OCI-LY7 (cell line): ENCODE data around the gene ISG15. TPM values are rescaled to one million over a fixed set of nuclear protein-coding genes. Genes with fewer than 3 reads are reported as not detected.
A peak's percentile ranks its signal among the peaks of the same experiment; 100 is the strongest.

ENCODE experiments used
- BruUV-seq: library from RNA; stranded (reverse); fragments of 400-500 nt; replicated peaks from 2 replicates; lab custom pipeline; 2021; lab: Mats Ljungman, UMichigan
- CTCF ChIA-PET: fragments of 300-600 bp; sonication (Branson Sonifier 250); formaldehyde crosslinking; loops from one replicate; lab custom pipeline; 2022; ENCODE audit warnings: antibody characterized with exemption; ENCODE audit not compliant: unreplicated experiment; lab: Charles Lee
- POLR2A ChIA-PET: fragments of 300-600 bp; sonication (Branson Sonifier 250); formaldehyde crosslinking; loops from one replicate; lab custom pipeline; 2022; ENCODE audit warnings: antibody characterized with exemption; lab: Charles Lee
- DNase-seq: peaks from one replicate; pipeline ENCODE4 v3.0.0-alpha.2; 2015; ENCODE audit warnings: low spot score
- H2AFZ ChIP-seq: fragments of 200-600 bp; sonication (generic), shearing (Covaris generic); 2 replicates; pipeline ENCODE4 v1.6.1; 2014; ENCODE audit warnings: mild to moderate bottlenecking, antibody characterized with exemption, low read length, moderate library complexity
- H3K27ac ChIP-seq: fragments of 200-600 bp; sonication (generic); 2 replicates; pipeline ENCODE4 v1.5.1; 2014; ENCODE audit warnings: mixed run types, low read depth, mild to moderate bottlenecking, moderate library complexity, low read length, inconsistent platforms; ENCODE audit not compliant: poor library complexity, severe bottlenecking
- H3K36me3 ChIP-seq: fragments of 200-600 bp; sonication (generic); 2 replicates; pipeline ENCODE4 v1.6.1; 2014; ENCODE audit warnings: mild to moderate bottlenecking, antibody characterized with exemption, low read length, moderate library complexity, mixed read lengths; ENCODE audit not compliant: insufficient read depth
- H3K4me1 ChIP-seq: fragments of 200-600 bp; sonication (generic); 2 replicates; pipeline ENCODE4 v1.5.1; 2014; ENCODE audit warnings: mild to moderate bottlenecking, low read length; ENCODE audit not compliant: insufficient read depth, poor library complexity, severe bottlenecking
- H3K4me2 ChIP-seq: fragments of 200-600 bp; sonication (generic); 2 replicates; pipeline ENCODE4 v1.6.1; 2014; ENCODE audit warnings: mild to moderate bottlenecking, low read length
- H3K4me3 ChIP-seq: fragments of 200-600 bp; sonication (generic); 2 replicates; pipeline ENCODE4 v1.5.1; 2014; ENCODE audit warnings: mild to moderate bottlenecking, low read depth, low read length; ENCODE audit not compliant: poor library complexity, severe bottlenecking
- H3K79me2 ChIP-seq: fragments of 200-600 bp; sonication (generic); 2 replicates; pipeline ENCODE4 v1.6.1; 2016; ENCODE audit warnings: low read depth, mild to moderate bottlenecking, low read length, moderate library complexity, mixed read lengths; ENCODE audit not compliant: insufficient read depth
- H3K9me2 ChIP-seq: fragments of 200-600 bp; sonication (generic); 2 replicates; pipeline ENCODE4 v1.6.1; 2016; ENCODE audit warnings: mild to moderate bottlenecking, low read length, mixed read lengths; ENCODE audit not compliant: insufficient read depth
- H3K9me3 ChIP-seq: fragments of 200-600 bp; sonication (generic); 2 replicates; pipeline ENCODE4 v1.6.1; 2014; ENCODE audit warnings: mild to moderate bottlenecking, mixed run types, low read length, mixed read lengths
- H4K20me1 ChIP-seq: fragments of 200-600 bp; sonication (generic); 2 replicates; pipeline ENCODE4 v1.6.1; 2014; ENCODE audit warnings: mild to moderate bottlenecking, antibody characterized with exemption, low read length, moderate library complexity, mixed read lengths; ENCODE audit not compliant: insufficient read depth
- EZH2phosphoT487 ChIP-seq: fragments of 200-600 bp; sonication (generic); IDR thresholded peaks from 2 replicates; pipeline ENCODE4 v1.6.1; 2018; ENCODE audit warnings: low read depth, borderline replicate concordance, mild to moderate bottlenecking, mixed run types, antibody characterized with exemption, low read length, moderate library complexity, mixed read lengths
- intact Hi-C: fragments of 100-400 bp; cut with micrococcal nuclease; formaldehyde crosslinking; loops from one replicate; pipeline ENCODE4 v1.10.0; 2022; ENCODE audit not compliant: unreplicated experiment
- total RNA-seq, 2 experiments: library from RNA; depleted of rRNA in 1 of 2; stranded (reverse); fragments of >200 nt in 1 of 2; shearing (Covaris generic) in 1 of 2; gene quantifications; 2 replicates each; pipeline ENCODE4 v1.2.3, GENCODE V29; 2014 to 2022
- TF ChIP-seq, protein P1 (sequence below): fragments of 200-600 bp; sonication (generic); conservative IDR thresholded peaks from 2 replicates; pipeline ENCODE4 v1.5.1; 2014; ENCODE audit warnings: mild to moderate bottlenecking, antibody characterized with exemption, low read length, moderate library complexity, mixed read lengths

The ISG15 gene
- total RNA-seq, 2 experiments from 2014 or later: 65.4 to 110 TPM

DNA sequence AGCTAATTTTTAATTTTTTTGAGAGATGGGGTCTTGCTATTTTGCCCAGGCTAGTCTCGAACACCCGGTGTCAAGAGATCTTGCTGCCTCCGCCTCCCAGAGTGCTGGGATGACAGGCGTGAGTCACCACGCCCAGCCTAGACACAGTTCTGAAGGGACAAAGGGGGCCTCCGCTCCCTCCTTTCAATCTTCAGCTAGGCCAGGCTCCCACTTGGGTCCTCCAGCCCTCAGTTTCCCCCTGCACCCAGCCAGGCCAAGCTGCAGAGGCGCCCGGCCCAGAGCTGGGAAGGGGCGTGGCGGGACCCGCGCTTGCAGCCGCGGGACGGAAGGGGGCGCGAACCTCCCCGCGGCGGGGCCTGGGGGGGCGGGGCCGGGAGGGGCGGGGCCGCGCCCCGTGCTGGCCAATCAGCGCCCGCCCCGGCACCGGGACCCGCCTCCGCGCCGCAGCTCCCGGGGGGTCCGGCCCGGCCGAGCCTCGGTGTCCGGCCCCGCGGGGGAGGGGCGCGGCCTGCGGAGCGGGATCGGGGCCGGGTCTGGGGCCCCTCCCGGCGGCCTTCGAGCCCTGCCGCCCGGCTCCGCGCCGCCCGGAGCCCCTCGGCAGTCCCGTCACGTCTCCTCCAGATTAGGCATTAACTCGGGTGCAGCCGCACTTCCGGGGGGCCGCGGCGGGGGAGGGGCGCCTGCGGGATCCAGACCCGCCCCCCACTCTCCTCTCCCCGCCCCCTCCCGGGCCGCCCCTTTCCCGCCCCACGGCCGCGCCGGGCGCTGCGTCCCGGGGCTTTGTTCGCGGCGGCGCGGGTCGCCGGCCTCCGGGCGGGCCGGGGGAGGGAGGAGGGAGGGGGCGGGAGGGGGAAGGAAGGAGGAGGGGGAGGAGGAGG, 6.1 kb downstream of the ISG15 start:
- ChIA-PET POLR2A (no interaction called here), CTCF (no interaction called here)
- H3K9me3 ChIP-seq: no peaks in the 10 kb centered on the region
- H3K79me2 ChIP-seq: no peaks in the 10 kb centered on the region
- peak; percentile 87 for DNase-seq
- no peaks in the 10 kb centered on the region for H3K9me2 ChIP-seq
- H4K20me1 ChIP-seq: no peaks in the 10 kb centered on the region
- TF ChIP-seq EZH2phosphoT487: no peak
- TF ChIP-seq, protein P1, sequence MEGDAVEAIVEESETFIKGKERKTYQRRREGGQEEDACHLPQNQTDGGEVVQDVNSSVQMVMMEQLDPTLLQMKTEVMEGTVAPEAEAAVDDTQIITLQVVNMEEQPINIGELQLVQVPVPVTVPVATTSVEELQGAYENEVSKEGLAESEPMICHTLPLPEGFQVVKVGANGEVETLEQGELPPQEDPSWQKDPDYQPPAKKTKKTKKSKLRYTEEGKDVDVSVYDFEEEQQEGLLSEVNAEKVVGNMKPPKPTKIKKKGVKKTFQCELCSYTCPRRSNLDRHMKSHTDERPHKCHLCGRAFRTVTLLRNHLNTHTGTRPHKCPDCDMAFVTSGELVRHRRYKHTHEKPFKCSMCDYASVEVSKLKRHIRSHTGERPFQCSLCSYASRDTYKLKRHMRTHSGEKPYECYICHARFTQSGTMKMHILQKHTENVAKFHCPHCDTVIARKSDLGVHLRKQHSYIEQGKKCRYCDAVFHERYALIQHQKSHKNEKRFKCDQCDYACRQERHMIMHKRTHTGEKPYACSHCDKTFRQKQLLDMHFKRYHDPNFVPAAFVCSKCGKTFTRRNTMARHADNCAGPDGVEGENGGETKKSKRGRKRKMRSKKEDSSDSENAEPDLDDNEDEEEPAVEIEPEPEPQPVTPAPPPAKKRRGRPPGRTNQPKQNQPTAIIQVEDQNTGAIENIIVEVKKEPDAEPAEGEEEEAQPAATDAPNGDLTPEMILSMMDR: peak; percentile 45
- peak overlapping the region; percentile 46; the same call in 1 of the 2 replicates for H3K4me2 ChIP-seq
- H3K27ac ChIP-seq: no peak overlapping the region
- peaks cover 17% of the 10 kb centered on the region for H3K4me1 ChIP-seq
- peak overlapping the region; percentile 65 for H3K4me3 ChIP-seq
- H2AFZ ChIP-seq: no peak overlapping the region
- BruUV-seq: no TSS peak
- H3K36me3 ChIP-seq: no peaks in the 10 kb centered on the region
- intact Hi-C loops: loop anchor here (1.0 to 5.0 kb wide), 2 partner anchors 14 to 43 kb away; no protein-coding TSS in a partner anchor

DNA sequence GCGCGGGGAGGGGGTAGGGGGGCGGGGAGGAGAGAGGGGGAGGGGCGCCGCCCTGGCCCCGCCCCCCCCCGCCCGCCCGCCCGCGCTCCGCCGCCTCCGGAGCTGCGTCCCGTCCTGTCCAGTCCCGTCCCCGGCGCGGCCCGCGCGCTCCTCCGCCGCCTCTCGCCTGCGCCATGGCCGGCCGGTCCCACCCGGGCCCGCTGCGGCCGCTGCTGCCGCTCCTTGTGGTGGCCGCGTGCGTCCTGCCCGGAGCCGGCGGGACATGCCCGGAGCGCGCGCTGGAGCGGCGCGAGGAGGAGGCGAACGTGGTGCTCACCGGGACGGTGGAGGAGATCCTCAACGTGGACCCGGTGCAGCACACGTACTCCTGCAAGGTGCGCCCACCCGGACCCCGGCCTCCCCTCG, 6.7 kb downstream of the ISG15 start, which contains the start of gene AGRN:
Gene AGRN (plus strand): TSS at position 121 of the 405 bp plus-strand sequence. CDS start 53 bp downstream, at position 174.
- no peak within 1 kb of the TSS for H2AFZ ChIP-seq

More for the DNA sequence above, 6.7 kb downstream of the ISG15 start, which contains the start of gene AGRN:
- intact Hi-C loops: loop anchor here (1.0 to 5.0 kb wide), 2 partner anchors 13 to 42 kb away; no protein-coding TSS in a partner anchor
- H3K4me2 ChIP-seq: peak within 1 kb of the TSS; percentile 60
- H4K20me1 ChIP-seq: no peaks in the 10 kb centered on the region
- POLR2A ChIA-PET: no interaction called here
- no peaks in the 10 kb centered on the region for H3K9me2 ChIP-seq
- no peak within 1 kb of the TSS for H3K27ac ChIP-seq
- TF ChIP-seq EZH2phosphoT487: no peak
- TF ChIP-seq, protein P1: no peak
- H3K4me3 ChIP-seq: peak within 1 kb of the TSS; percentile 65
- BruUV-seq: no TSS peak
- H3K4me1 ChIP-seq: peaks cover 11% of the 10 kb centered on the region
- no peak for DNase-seq
- CTCF ChIA-PET: no interaction called here
- H3K9me3 ChIP-seq: no peaks in the 10 kb centered on the region
- no peaks in the 10 kb centered on the region for H3K36me3 ChIP-seq
- H3K79me2 ChIP-seq: no peaks in the 10 kb centered on the region
